Liver (tissue), 3 donors: ENCODE results near the gene VSIR.

Source experiments
- EGR1 ChIP-seq, 2 donors: IDR thresholded peaks; 2 replicates each; pipeline ENCODE4 v1.6.1; 2016 to 2018; ENCODE audit warnings: antibody characterized with exemption in 2 of 2, low read depth in 2 of 2
- HNF4G ChIP-seq: IDR thresholded peaks from 2 replicates; pipeline ENCODE4 v1.6.1; 2016; ENCODE audit warnings: antibody characterized with exemption
- JUND ChIP-seq, 2 donors: IDR thresholded peaks; 2 replicates each; pipeline ENCODE4 v1.6.1; 2016; ENCODE audit warnings: antibody characterized with exemption in 2 of 2
- RXRA ChIP-seq, 2 donors: IDR thresholded peaks; 2 replicates each; pipeline ENCODE4 v1.6.1; 2017 to 2018; ENCODE audit warnings: antibody characterized with exemption in 2 of 2, mild to moderate bottlenecking in 1 of 2
- YY1 ChIP-seq: IDR thresholded peaks from 2 replicates; pipeline ENCODE4 v1.6.1; 2016; ENCODE audit warnings: antibody characterized with exemption, mild to moderate bottlenecking
- TF ChIP-seq, protein P1 (sequence below): fragments of 150-350 bp; IDR thresholded peaks from 2 replicates; pipeline ENCODE4 v1.5.1; 2017; ENCODE audit warnings: improper control_type of control experiment, low read depth, low read length; ENCODE audit not compliant: missing input control
- TF ChIP-seq, protein P2 (sequence below): IDR thresholded peaks from 2 replicates; pipeline ENCODE4 v1.6.1; 2016; ENCODE audit warnings: antibody characterized with exemption
- TF ChIP-seq, protein P3 (sequence below): IDR thresholded peaks from 2 replicates; pipeline ENCODE4 v1.6.1; 2016; ENCODE audit warnings: antibody characterized with exemption
- donor health status: healthy.
- donor health status: healthy.

DNA sequence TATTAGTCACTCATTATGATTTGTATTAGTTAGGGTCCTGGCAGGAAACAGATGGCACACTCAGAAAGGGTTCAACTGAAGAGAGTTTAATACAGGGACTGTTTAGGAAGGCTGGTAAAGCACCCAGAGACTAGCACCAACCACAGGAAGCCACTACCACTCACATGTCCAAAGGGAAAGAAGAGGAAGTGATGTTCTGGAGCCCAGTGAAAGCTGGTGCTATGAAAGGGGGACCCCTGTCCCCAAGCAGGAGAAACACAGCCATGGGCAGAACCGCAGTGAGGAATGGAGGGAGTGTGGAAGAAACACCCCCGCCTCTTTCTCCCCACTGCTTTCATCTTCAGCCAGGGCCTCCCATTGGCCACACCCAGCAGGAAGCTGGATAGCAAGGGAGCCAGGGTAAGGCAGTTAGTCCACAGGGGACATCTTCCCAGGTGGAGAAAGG is 3.2 kb upstream of the VSIR start:
- TF ChIP-seq, protein P1, sequence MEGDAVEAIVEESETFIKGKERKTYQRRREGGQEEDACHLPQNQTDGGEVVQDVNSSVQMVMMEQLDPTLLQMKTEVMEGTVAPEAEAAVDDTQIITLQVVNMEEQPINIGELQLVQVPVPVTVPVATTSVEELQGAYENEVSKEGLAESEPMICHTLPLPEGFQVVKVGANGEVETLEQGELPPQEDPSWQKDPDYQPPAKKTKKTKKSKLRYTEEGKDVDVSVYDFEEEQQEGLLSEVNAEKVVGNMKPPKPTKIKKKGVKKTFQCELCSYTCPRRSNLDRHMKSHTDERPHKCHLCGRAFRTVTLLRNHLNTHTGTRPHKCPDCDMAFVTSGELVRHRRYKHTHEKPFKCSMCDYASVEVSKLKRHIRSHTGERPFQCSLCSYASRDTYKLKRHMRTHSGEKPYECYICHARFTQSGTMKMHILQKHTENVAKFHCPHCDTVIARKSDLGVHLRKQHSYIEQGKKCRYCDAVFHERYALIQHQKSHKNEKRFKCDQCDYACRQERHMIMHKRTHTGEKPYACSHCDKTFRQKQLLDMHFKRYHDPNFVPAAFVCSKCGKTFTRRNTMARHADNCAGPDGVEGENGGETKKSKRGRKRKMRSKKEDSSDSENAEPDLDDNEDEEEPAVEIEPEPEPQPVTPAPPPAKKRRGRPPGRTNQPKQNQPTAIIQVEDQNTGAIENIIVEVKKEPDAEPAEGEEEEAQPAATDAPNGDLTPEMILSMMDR, result no peak
- TF ChIP-seq, protein P2, sequence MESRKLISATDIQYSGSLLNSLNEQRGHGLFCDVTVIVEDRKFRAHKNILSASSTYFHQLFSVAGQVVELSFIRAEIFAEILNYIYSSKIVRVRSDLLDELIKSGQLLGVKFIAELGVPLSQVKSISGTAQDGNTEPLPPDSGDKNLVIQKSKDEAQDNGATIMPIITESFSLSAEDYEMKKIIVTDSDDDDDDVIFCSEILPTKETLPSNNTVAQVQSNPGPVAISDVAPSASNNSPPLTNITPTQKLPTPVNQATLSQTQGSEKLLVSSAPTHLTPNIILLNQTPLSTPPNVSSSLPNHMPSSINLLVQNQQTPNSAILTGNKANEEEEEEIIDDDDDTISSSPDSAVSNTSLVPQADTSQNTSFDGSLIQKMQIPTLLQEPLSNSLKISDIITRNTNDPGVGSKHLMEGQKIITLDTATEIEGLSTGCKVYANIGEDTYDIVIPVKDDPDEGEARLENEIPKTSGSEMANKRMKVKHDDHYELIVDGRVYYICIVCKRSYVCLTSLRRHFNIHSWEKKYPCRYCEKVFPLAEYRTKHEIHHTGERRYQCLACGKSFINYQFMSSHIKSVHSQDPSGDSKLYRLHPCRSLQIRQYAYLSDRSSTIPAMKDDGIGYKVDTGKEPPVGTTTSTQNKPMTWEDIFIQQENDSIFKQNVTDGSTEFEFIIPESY, result no peak
- TF ChIP-seq, protein P3, sequence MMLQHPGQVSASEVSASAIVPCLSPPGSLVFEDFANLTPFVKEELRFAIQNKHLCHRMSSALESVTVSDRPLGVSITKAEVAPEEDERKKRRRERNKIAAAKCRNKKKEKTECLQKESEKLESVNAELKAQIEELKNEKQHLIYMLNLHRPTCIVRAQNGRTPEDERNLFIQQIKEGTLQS, result no peak
- TF ChIP-seq HNF4G (no peak), RXRA (IDR thresholded peaks at IDR 0.05) (no peak), JUND (IDR thresholded peaks at IDR 0.05) (no peak), EGR1 (IDR thresholded peaks at IDR 0.05; ENCODE audit: low read depth in 2 of 2) (no peak), YY1 (no peak)
